ENCODE measurements around the gene ATP9B.

Gene ATP9B

DNA sequence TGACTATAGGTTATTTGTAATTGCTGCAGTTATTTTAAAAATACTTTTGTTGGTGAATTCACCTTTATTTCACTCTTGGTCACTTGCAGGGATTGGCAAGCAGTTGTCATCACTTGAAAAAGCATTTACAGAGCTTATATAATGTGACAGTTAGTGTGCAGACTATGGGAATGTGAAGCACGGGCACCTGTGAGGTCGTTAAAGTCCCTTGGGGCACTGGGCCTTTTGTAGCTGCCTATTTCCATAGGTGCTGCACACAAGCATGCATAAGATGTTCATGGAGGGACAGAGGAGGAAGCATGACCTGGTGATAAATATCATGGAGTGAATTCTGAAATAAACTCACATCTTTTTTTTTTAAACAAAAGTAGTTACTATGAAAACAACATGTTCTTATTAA, 124.6 kb downstream of the ATP9B start:
- TF ChIP-seq, protein P1, sequence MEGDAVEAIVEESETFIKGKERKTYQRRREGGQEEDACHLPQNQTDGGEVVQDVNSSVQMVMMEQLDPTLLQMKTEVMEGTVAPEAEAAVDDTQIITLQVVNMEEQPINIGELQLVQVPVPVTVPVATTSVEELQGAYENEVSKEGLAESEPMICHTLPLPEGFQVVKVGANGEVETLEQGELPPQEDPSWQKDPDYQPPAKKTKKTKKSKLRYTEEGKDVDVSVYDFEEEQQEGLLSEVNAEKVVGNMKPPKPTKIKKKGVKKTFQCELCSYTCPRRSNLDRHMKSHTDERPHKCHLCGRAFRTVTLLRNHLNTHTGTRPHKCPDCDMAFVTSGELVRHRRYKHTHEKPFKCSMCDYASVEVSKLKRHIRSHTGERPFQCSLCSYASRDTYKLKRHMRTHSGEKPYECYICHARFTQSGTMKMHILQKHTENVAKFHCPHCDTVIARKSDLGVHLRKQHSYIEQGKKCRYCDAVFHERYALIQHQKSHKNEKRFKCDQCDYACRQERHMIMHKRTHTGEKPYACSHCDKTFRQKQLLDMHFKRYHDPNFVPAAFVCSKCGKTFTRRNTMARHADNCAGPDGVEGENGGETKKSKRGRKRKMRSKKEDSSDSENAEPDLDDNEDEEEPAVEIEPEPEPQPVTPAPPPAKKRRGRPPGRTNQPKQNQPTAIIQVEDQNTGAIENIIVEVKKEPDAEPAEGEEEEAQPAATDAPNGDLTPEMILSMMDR (IDR thresholded peaks at IDR 0.05; ENCODE audit: borderline replicate concordance, insufficient read depth, low read depth, low read length): no peak
- no peak overlapping the region for H3K4me3 ChIP-seq (ENCODE audit: low read depth, low read length)

DNA sequence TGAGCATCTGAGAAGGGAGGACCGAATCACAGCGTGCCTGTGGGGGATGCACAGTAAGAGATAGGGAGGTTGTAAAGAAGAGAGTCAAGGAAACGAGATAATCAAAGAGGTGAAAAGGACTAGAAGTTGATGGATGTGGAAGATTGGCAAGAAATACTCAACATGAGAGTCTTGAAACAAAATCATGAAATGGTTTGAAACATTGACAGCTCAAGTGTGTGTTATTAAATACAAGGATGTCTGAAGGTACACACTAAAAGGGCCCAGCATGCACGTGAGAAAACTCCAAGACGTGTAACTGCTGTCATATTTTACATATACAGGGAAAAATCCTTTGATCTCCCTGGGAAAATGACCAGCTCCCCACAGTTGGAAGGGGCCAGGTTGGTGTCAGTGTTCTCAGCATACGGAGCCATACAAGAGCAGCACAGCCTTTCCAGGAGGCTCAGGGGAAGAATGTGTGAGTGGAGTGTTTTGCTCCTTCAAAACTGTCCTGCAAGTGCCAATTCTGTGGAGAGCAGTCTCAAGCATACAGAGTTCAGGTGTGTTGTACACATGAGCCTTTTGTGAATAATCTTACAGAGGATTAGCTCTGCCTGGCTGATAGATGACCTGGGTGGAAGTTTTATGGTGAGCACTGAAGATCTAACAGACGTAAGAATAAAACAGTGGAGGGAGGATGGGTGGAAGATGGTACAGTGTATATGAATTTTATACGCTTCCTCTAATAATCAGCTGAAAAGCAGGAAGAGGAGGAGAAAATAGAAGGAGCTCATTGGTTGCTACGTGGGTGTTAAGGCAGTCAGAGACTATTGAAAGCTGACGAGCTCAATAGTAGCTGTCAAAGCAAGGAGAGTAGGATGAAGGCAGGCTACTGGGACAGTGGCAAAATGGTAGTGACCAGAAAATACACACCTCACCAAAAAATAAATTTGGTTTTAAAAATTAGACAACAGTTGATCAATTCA, 126.8 kb downstream of the ATP9B start:
- TF ChIP-seq, protein P1 (IDR thresholded peaks at IDR 0.05; ENCODE audit: borderline replicate concordance, insufficient read depth, low read depth, low read length): no peak
- H3K4me3 ChIP-seq (ENCODE audit: low read depth, low read length): no peak overlapping the region

DNA sequence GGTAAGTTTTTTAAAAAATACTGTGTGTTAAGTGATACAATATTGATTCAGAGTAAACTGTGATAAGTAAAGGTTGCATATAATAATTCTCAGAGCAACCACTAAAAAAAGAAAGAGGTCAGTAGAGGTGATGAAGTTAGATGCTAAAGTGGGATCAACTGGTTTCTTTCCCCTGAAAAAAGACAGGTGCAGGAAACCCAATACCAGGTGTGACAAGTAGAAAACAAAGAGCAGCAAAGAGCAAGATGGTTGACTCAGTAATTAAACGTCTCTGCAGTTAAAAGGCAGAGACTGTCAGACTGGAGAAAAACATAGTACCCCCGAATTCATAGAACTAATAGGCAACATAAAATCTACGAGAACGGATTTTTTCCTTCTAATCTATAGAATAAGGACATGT, 128.3 kb downstream of the ATP9B start:
- TF ChIP-seq, protein P1 (IDR thresholded peaks at IDR 0.05; ENCODE audit: borderline replicate concordance, insufficient read depth, low read depth, low read length): no peak
- no peak overlapping the region for H3K4me3 ChIP-seq (ENCODE audit: low read depth, low read length)

DNA sequence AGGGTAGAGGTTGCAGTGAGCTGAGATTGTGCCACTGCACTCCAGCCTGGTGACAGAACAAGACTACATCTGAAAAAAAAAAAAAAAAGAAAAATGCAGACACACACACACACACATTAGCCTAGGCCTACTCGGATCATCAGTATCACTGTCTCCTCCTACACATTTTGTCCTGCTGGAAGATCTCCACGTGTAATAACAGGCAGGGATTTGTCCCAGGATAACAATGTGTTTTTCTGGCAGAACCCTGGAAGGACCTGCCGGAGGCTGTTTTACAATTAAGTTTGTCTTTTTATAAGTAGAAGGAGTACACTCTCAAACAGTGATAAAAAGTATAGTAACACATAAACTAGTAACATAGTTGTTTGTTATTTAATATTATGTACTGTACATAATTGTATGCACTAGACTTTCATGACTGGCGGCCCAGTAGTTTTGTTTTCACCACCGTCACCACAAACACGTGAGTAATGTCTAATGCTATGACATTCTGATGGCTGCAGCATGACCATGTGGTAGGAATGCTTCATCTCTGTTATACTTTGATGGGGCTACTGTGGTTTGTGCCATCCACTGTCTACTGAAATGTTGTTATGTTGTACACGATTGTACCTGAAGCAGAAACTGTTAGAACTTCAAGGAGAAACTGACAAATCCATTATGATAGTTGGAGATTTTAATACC, 130.6 kb downstream of the ATP9B start:
- TF ChIP-seq, protein P1 (IDR thresholded peaks at IDR 0.05; ENCODE audit: borderline replicate concordance, insufficient read depth, low read depth, low read length): no peak

DNA sequence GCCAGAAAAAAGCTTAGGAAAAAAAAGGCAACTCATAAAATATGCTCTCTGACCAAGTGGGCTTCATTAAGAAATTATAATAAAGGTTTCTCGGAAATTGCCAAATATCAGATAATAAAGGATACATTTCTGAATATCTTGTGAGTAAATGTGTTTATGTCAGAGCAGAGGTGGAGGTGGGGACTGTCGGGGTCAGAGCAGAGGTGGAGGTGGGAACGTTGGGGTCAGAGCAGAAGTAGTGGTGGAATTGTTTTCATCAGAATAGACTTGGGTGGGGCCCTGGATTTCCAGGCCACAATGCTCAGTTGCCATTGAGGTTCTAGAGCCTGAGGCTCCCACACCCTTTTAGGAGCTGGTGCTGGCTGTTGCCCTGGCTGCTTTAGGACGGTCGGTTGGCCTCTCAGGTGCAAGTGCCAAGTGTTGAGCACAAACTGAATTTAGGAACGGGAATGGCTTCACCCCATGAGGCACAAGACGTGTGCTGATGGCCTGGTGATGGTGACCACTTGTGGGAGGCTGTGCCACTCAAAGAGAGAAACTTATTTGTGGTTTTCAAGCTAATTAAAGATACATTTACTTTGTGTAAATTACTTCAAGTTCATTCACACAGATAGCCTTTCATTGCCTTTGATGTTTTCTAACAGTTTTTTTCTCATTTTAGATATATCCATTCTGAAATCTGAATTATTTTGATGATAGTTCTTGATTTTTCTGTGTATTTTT, 131.5 kb downstream of the ATP9B start:
- no peak overlapping the region for H3K4me3 ChIP-seq (ENCODE audit: low read depth, low read length)
- TF ChIP-seq, protein P1 (IDR thresholded peaks at IDR 0.05; ENCODE audit: borderline replicate concordance, insufficient read depth, low read depth, low read length): no peak

More for the DNA sequence above, 130.6 kb downstream of the ATP9B start:
- no peak overlapping the region for H3K4me3 ChIP-seq (ENCODE audit: low read depth, low read length)

DNA sequence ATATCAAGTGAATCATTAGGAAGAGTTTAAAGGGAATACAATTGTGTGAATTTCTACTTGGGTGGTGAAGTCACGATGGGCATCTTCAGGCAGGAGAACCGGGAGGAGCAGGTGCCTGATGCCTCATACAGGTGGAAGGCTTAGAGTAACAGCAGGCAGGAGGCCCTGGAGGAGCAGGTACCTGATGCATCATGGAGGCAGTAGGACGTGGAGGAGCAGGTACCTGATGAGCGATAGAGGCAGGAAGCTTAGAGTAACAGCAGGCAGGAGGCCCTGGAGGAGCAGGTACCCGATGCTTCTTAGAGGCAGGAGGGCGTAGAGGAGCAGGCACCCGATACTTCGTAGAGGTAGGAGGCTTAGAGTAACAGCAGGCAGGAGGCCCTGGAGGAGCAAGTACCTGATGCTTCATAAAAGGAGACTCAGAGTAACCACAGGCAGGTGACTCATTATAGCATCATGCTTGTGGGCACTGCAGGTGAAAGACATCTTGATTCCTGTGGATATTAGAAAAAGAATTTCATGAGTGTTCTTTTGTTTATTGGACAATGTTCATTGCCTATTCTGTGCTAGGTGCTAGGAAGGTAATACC, 133.9 kb downstream of the ATP9B start:
- TF ChIP-seq, protein P1 (IDR thresholded peaks at IDR 0.05; ENCODE audit: borderline replicate concordance, insufficient read depth, low read depth, low read length): no peak
- H3K4me3 ChIP-seq (ENCODE audit: low read depth, low read length): no peak overlapping the region
